Endodermal cell (in vitro differentiated cells): Measurements from ENCODE around the gene LRRC2. TPM values are rescaled to one million over a fixed set of nuclear protein-coding genes. Genes with fewer than 3 reads are reported as not detected.
A peak's percentile ranks its signal among the peaks of the same experiment; 100 is the strongest.

ENCODE experiments used
- DNase-seq: peaks from one replicate; pipeline ENCODE4 v3.0.0-alpha.2; 2017
- H3K27ac ChIP-seq: 2 replicates; pipeline ENCODE4 v1.5.1; 2013; ENCODE audit warnings: mild to moderate bottlenecking, low read depth, low read length, moderate library complexity
- H3K27me3 ChIP-seq: 2 replicates; pipeline ENCODE4 v1.6.1; 2013; ENCODE audit warnings: mild to moderate bottlenecking, low read length, moderate library complexity; ENCODE audit not compliant: insufficient read depth, control insufficient read depth, poor library complexity, severe bottlenecking
- H3K36me3 ChIP-seq: 2 replicates; pipeline ENCODE4 v1.7.0; 2013; ENCODE audit warnings: mild to moderate bottlenecking, low read length, moderate library complexity; ENCODE audit not compliant: control insufficient read depth, insufficient read depth
- H3K4me1 ChIP-seq: one replicate; pipeline ENCODE4 v1.7.0; 2013; ENCODE audit warnings: low read length; ENCODE audit not compliant: control insufficient read depth, insufficient read depth
- H3K4me3 ChIP-seq: 2 replicates; pipeline ENCODE4 v1.5.1; 2013; ENCODE audit warnings: mild to moderate bottlenecking, low read length, moderate library complexity
- H3K9ac ChIP-seq: 2 replicates; pipeline ENCODE4 v1.6.1; 2013; ENCODE audit warnings: mild to moderate bottlenecking, low read length, moderate library complexity; ENCODE audit not compliant: poor library complexity, severe bottlenecking; ENCODE audit errors: extremely low read depth
- H3K9me3 ChIP-seq: 2 replicates; pipeline ENCODE4 v1.6.1; 2013; ENCODE audit warnings: mild to moderate bottlenecking, low read length, moderate library complexity; ENCODE audit not compliant: control insufficient read depth
- H3K27ac Mint-ChIP-seq: 2 replicates; pipeline ENCODE4 v1.8.0; 2020; ENCODE audit warnings: mixed read lengths
- H3K27me3 Mint-ChIP-seq: 2 replicates; pipeline ENCODE4 v1.8.0; 2021; ENCODE audit warnings: mild to moderate bottlenecking, mixed read lengths; ENCODE audit not compliant: insufficient read depth
- H3K36me3 Mint-ChIP-seq: 2 replicates; pipeline ENCODE4 v1.8.0; 2020; ENCODE audit warnings: low read depth, mixed read lengths
- H3K4me1 Mint-ChIP-seq: 2 replicates; pipeline ENCODE4 v1.8.0; 2020; ENCODE audit warnings: mixed read lengths
- H3K4me3 Mint-ChIP-seq: 2 replicates; pipeline ENCODE4 v1.8.0; 2020; ENCODE audit warnings: mild to moderate bottlenecking, moderate library complexity, mixed read lengths
- H3K9me3 Mint-ChIP-seq: 2 replicates; pipeline ENCODE4 v1.8.0; 2020; ENCODE audit warnings: mild to moderate bottlenecking, mixed read lengths
- WGBS, 2 experiments: methylation state at CpG; one replicate each; pipeline versions ENCODE4 v1.1.5 to v1.1.7; 2013; ENCODE audit warnings: missing lambda C conversion rate in 2 of 2, mixed read lengths in 1 of 2; ENCODE audit not compliant: insufficient coverage in 1 of 2, insufficient read length in 1 of 2; 5-methylcytosine and 5-hydroxymethylcytosine counted together
- total RNA-seq, 2 donors: library from RNA; stranded (reverse); fragmentation: NEBNext Ultra II Directional in 1 of 2; extraction: Animal tissue kit (Norgen Biotek cat#: 25700) in 1 of 2; gene quantifications; 2 replicates in 1 of 2; 3 replicates in 1 of 2; pipeline ENCODE4 v1.2.1, GENCODE V29; 2021
- TF ChIP-seq, protein P1 (sequence below): fragments of 200-600 bp; sonication (generic); conservative IDR thresholded peaks from 2 replicates; pipeline ENCODE4 v1.5.0; 2021; ENCODE audit warnings: antibody characterized with exemption, mild to moderate bottlenecking

The LRRC2 gene
- total RNA-seq, 2 donors from 2014 or later = 8.9 to 10.2 TPM

- WGBS, 2 experiments = 97 to 100% methylated on average over 2 to 4 of the region's 5 CpGs
Observed at GRCh38 chr3:46471371-46471914, 94.7 kb downstream of the LRRC2 start.

DNA sequence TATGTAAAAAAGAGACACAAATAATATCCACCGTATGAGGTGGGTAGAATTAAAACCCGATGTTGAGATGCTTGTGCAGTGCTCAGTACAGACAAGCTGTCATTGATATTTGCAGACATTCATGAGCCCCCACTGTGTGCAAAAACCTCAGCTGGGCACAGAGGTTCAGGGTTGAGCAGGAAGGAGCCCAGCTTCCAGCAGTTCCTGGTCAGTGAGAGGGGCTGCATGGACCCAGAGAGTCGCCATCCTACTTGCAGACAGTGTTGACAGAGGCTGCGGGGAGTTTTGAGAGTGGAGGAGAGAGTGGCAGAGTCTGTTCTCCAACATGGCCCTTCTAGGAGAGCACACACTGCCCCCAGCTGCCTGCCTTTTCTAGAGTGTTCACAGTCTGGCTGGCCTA is 95.3 kb downstream of the LRRC2 start:
- Histone ChIP-seq H3K27ac (no peak overlapping the region), H3K9ac (no peak overlapping the region), H3K27me3 (no peaks in the 10 kb centered on the region), H3K4me1 (no peaks in the 10 kb centered on the region), H3K4me3 (no peak overlapping the region), H3K9me3 (peaks cover 5% of the 10 kb centered on the region), H3K36me3 (no peaks in the 10 kb centered on the region)
- H3K4me1 Mint-ChIP-seq = no peaks in the 10 kb centered on the region
- DNase-seq = peak; percentile 34
- peaks cover 2% of the 10 kb centered on the region for H3K36me3 Mint-ChIP-seq
- peaks cover 22% of the 10 kb centered on the region for H3K27me3 Mint-ChIP-seq
- 91 to 100% methylated on average over 1 to 4 of the region's 4 CpGs for WGBS, 2 experiments
- H3K4me3 Mint-ChIP-seq = no peak overlapping the region
- H3K27ac Mint-ChIP-seq = no peak overlapping the region
- peaks cover 14% of the 10 kb centered on the region for H3K9me3 Mint-ChIP-seq
- TF ChIP-seq, protein P1, sequence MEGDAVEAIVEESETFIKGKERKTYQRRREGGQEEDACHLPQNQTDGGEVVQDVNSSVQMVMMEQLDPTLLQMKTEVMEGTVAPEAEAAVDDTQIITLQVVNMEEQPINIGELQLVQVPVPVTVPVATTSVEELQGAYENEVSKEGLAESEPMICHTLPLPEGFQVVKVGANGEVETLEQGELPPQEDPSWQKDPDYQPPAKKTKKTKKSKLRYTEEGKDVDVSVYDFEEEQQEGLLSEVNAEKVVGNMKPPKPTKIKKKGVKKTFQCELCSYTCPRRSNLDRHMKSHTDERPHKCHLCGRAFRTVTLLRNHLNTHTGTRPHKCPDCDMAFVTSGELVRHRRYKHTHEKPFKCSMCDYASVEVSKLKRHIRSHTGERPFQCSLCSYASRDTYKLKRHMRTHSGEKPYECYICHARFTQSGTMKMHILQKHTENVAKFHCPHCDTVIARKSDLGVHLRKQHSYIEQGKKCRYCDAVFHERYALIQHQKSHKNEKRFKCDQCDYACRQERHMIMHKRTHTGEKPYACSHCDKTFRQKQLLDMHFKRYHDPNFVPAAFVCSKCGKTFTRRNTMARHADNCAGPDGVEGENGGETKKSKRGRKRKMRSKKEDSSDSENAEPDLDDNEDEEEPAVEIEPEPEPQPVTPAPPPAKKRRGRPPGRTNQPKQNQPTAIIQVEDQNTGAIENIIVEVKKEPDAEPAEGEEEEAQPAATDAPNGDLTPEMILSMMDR = no peak

More at GRCh38 chr3:46471371-46471914, 94.7 kb downstream of the LRRC2 start:
- H3K9ac ChIP-seq = no peak overlapping the region
- H3K36me3 Mint-ChIP-seq = peaks cover 2% of the 10 kb centered on the region
- peak; percentile 24 for DNase-seq
- H3K4me1 ChIP-seq = no peaks in the 10 kb centered on the region
- H3K9me3 ChIP-seq = peaks cover 5% of the 10 kb centered on the region
- no peak overlapping the region for H3K4me3 ChIP-seq
- peaks cover 14% of the 10 kb centered on the region for H3K9me3 Mint-ChIP-seq
- no peak overlapping the region for H3K27ac Mint-ChIP-seq
- peaks cover 17% of the 10 kb centered on the region for H3K27me3 Mint-ChIP-seq
- TF ChIP-seq, protein P1 = no peak
- no peaks in the 10 kb centered on the region for H3K36me3 ChIP-seq
- no peaks in the 10 kb centered on the region for H3K4me1 Mint-ChIP-seq
- no peaks in the 10 kb centered on the region for H3K27me3 ChIP-seq
- H3K4me3 Mint-ChIP-seq = no peak overlapping the region
- H3K27ac ChIP-seq = no peak overlapping the region

GRCh38 chr3:46469680-46470357 is 96.3 kb downstream of the LRRC2 start:
- Histone ChIP-seq H3K27ac (no peak overlapping the region), H3K27me3 (no peaks in the 10 kb centered on the region), H3K4me3 (no peak overlapping the region), H3K4me1 (no peaks in the 10 kb centered on the region), H3K9ac (no peak overlapping the region), H3K36me3 (no peaks in the 10 kb centered on the region), H3K9me3 (peaks cover 2% of the 10 kb centered on the region)
- 81 to 83% methylated on average over 3 of the region's 3 CpGs for WGBS, 2 experiments
- peaks cover 8% of the 10 kb centered on the region for H3K9me3 Mint-ChIP-seq
- TF ChIP-seq, protein P1 = no peak
- no peak overlapping the region for H3K4me3 Mint-ChIP-seq
- peaks cover 32% of the 10 kb centered on the region for H3K27me3 Mint-ChIP-seq
- H3K4me1 Mint-ChIP-seq = no peaks in the 10 kb centered on the region
- peak; percentile 30 for DNase-seq
- H3K27ac Mint-ChIP-seq = no peak overlapping the region
- H3K36me3 Mint-ChIP-seq = peaks cover 2% of the 10 kb centered on the region
